Adrenal gland (tissue), 12 donors: ENCODE results near the gene NUP62. TPM values are rescaled to one million over a fixed set of nuclear protein-coding genes. Genes with fewer than 3 reads are reported as not detected.

ENCODE experiments used
- DNase-seq, 7 donors: peaks; one replicate each; pipeline ENCODE4 v3.0.0-alpha.2; 2019 to 2020
- H3K27ac ChIP-seq, 5 donors: fragments of 200-600 bp; sonication (generic) in 4 of 5; 1 replicate in 3 of 5; 2 replicates in 2 of 5; pipeline versions ENCODE4 v1.5.1 to v1.8.0; 2016 to 2020; ENCODE audit warnings: mild to moderate bottlenecking in 1 of 5
- H3K27me3 ChIP-seq: fragments of 200-600 bp; 2 replicates; pipeline ENCODE4 v1.8.0; 2021
- H3K36me3 ChIP-seq, 2 donors: fragments of 200-600 bp; replicated peaks in 1 of 2; 1 replicate in 1 of 2; 2 replicates in 1 of 2; pipeline versions ENCODE4 v1.5.1 to v1.8.0; 2018 to 2022
- H3K4me1 ChIP-seq, 2 donors: fragments of 200-600 bp; replicated peaks in 1 of 2; 1 replicate in 1 of 2; 2 replicates in 1 of 2; pipeline versions ENCODE4 v1.5.1 to v1.8.0; 2018 to 2021
- H3K4me3 ChIP-seq, 4 donors: fragments of 200-600 bp; sonication (generic) in 3 of 4; one replicate each; pipeline ENCODE4 v1.5.1; 2016 to 2018
- H3K9me3 ChIP-seq, 3 donors: fragments of 200-600 bp; sonication (generic) in 1 of 3; replicated peaks in 1 of 3; 1 replicate in 2 of 3; 2 replicates in 1 of 3; pipeline versions ENCODE4 v1.5.1 to v1.8.0; 2016 to 2021
- POLR2A ChIP-seq, 2 donors: fragments of 450-650 bp; IDR thresholded peaks; one replicate each; pipeline ENCODE4 v1.6.1; 2017; ENCODE audit warnings: antibody characterized with exemption in 2 of 2, mild to moderate bottlenecking in 2 of 2, moderate library complexity in 1 of 2
- WGBS, 4 donors: extraction: QIAGEN DNeasy Blood & Tissue Kit in 2 of 4; methylation state at CpG; one replicate each; pipeline versions ENCODE4 v1.1.5 to v1.1.7; 2013 to 2017; 5-methylcytosine and 5-hydroxymethylcytosine counted together
- intact Hi-C, 2 donors: fragments of 100-400 bp; cut with DNase I; formaldehyde crosslinking; loops; one replicate each; pipeline versions ENCODE4 v1.14.1 to v1.15.0; 2022 to 2023
- polyA plus RNA-seq, 3 donors: library from polyadenylated mRNA; stranded (reverse); fragments of 200-250 nt in 2 of 3; fragments of 350-450 nt in 1 of 3; fragmentation: Illumina TruSeq in 1 of 3; extraction: RNeasy Lipid Tissue Mini Kit (QIAGEN cat#74804) in 1 of 3; gene quantifications; one replicate each; pipeline ENCODE4 v1.2.3, GENCODE V29; 2013 to 2014
- total RNA-seq, 9 donors: library from RNA; depleted of rRNA in 4 of 9; stranded (reverse); fragments of >200 nt in 4 of 9; fragments of 120-200 nt in 1 of 9; fragmentation: NEBNext Ultra II Directional in 1 of 9; extraction: Animal tissue kit (Norgen Biotek cat#: 25700) in 1 of 9; gene quantifications; one replicate each; pipeline versions ENCODE4 v1.1.0 to v1.2.4, GENCODE V29; 2013 to 2023
- TF ChIP-seq, protein P1 (sequence below), 6 experiments: fragments of 450-650 bp in 4 of 6; fragments of 200-600 bp in 2 of 6; sonication (generic) in 1 of 6; IDR thresholded peaks; 1 replicate in 5 of 6; 2 replicates in 1 of 6; pipeline versions ENCODE4 v1.5.1 to v1.8.0; 2016 to 2021; ENCODE audit warnings: antibody characterized with exemption in 6 of 6, mild to moderate bottlenecking in 2 of 6, moderate library complexity in 1 of 6
- donor health status: healthy with polysubstance abuse.
- donor health status: Bipolar disorder and iron deficiency.
- donor health status: DM: yes; HTN: yes; CAD: no.
- donor health status: DM: no; HTN: no; CAD: no.
- donor health status: DM: no; HTN: no; CAD: no.
- donor health status: DM: yes; HTN: yes; CAD: no.

The NUP62 gene
- total and polyA plus RNA-seq, 12 donors: 26.4 to 71.8 (median 48.3) TPM

DNA sequence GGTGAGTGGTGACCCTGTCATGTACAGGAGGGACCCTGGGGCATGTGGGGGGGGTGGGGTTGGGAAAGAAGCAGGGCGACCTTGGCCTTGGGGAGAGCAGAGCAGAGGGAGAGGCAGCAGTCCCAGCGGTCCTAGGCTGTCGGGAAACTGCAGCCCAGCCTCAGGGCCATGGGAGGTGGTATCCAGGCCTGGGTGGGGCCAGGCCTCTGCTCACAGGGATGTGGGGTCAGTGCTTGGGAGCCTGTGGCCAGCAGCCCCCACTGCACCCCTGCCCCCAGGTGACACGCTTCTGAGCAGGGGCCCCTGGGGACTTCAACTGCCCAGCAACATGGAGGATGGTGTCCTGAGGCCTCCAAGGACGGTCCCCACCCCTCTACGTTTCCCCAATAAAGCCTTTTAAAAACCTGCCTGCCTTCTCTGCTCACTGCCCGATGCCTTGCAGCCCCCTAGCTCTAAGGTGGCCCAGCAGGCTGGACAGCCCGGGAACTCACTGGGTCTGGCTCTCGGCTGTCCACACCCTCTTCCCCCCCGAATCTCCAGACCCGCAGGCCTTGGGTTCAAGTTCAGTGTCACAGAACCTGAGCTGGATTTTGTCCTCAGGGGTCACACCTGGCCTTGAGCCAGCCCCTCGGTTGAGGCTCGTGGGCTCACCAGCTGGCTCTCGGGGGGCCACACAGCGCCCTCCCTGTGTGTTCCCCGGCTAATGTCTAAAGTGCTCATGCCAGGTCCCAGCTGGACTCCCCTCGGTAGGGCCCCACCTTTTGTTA is 68.8 kb downstream of the NUP62 start:
- Histone ChIP-seq H3K4me1 (peaks cover 37 to 78% of the 10 kb centered on the region in 2 donors), H3K27me3 (no peaks in the 10 kb centered on the region), H3K4me3 (peak overlapping the region in 1 of 4 donors; percentile 19), H3K9me3 (no peaks in the 10 kb centered on the region), H3K27ac (peak overlapping the region; percentile 69 to 94 (median 81)), H3K36me3 (peaks cover 0 to 79% of the 10 kb centered on the region in 2 donors)
- intact Hi-C loops: no loop called here
- no peak for TF ChIP-seq POLR2A (IDR thresholded peaks at IDR 0.05)
- TF ChIP-seq, protein P1, sequence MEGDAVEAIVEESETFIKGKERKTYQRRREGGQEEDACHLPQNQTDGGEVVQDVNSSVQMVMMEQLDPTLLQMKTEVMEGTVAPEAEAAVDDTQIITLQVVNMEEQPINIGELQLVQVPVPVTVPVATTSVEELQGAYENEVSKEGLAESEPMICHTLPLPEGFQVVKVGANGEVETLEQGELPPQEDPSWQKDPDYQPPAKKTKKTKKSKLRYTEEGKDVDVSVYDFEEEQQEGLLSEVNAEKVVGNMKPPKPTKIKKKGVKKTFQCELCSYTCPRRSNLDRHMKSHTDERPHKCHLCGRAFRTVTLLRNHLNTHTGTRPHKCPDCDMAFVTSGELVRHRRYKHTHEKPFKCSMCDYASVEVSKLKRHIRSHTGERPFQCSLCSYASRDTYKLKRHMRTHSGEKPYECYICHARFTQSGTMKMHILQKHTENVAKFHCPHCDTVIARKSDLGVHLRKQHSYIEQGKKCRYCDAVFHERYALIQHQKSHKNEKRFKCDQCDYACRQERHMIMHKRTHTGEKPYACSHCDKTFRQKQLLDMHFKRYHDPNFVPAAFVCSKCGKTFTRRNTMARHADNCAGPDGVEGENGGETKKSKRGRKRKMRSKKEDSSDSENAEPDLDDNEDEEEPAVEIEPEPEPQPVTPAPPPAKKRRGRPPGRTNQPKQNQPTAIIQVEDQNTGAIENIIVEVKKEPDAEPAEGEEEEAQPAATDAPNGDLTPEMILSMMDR (IDR thresholded peaks at IDR 0.05): no peak
- 39 to 49% (median 48%) methylated on average over 8 to 17 of the region's 17 CpGs for WGBS, 4 donors
- DNase-seq: peak in 5 of 7 donors; percentile 30 to 64 (median 46)

DNA sequence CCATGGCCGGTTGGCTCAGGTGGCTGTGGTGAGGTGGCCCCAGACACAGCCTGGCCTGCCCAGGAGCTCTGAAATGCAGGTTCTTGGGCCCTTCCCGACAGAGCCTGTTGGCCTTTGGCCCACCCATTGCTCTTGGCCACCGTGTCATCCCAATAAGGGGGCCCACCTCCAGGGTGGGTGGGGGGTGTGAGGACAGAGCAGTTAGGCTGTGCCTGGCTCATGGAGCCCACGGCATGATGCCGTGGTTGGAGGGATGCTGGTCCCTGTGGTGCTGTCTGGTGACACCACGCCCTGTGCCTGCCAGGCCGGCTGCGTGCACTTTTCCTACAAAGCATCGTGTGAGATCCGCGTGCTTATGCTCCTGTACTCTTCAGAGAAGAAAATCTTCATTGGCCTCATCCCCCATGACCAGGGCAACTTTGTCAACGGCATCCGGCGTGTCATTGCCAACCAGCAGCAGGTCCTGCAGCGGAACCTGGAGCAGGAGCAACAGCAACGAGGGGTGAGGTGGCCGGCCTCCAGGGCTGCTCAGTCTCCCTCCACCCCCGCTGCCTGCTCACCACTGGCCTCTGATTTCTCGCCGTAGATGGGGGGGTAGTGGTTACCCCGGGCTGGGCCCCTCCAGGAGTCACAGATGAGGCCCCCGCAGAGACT is 69.5 kb downstream of the NUP62 start:
- peak in 1 of 2 donors; percentile 25 for TF ChIP-seq POLR2A (IDR thresholded peaks at IDR 0.05)
- TF ChIP-seq, protein P1 (IDR thresholded peaks at IDR 0.05): no peak
- Histone ChIP-seq H3K9me3 (no peaks in the 10 kb centered on the region), H3K27ac (peak overlapping the region; percentile 69 to 94 (median 81)), H3K36me3 (peaks cover 0 to 84% of the 10 kb centered on the region in 2 donors), H3K4me3 (peak overlapping the region in 1 of 4 donors; percentile 19), H3K27me3 (no peaks in the 10 kb centered on the region), H3K4me1 (peaks cover 33 to 73% of the 10 kb centered on the region in 2 donors)
- 51 to 58% (median 57%) methylated on average over 13 to 22 of the region's 22 CpGs for WGBS, 4 donors
- peak; percentile 54 to 77 (median 69) for DNase-seq
- intact Hi-C loops: no loop called here

DNA sequence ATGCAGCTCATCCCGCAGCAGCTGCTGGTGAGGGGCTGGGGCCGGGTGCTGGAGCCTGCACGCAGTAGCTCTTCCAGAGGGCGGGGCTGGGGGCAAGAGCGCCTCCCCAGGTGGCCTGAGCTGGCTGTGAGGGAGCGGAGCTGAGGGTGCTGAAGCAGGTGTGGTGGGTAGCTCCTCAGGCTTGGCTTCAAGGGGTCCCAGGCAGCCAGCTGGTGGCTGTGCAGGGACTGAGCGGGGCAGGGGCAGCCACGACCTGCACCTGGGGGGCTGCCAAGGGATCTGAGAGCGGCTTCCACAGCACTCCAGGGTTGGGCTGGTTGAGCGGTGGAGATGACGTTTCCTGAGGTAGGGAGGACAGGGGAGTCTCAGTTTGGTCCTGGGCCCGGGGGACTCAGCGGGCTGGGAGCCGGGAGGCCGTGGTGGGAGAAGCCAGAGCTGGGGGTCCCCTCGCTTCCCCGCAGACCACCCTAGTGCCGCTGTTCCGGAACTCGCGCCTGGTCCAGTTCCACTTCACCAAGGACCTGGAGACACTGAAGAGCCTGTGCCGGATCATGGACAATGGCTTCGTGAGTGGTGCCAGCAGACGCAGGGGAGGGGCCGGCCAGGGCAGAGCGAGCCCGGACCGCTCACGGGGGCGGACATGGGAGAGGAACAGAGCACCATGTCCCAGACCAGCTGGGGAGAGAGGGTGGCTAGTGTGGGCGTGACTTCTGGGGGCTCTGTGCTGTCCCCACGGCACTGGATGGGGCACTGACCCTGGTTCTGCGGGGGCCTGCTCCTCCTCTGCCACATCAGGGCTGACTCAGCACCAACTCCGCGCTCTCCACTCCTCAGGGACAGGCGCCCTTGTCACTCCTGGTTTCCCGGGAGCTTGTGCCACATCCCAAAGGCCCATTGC is 71.0 kb downstream of the NUP62 start:
- TF ChIP-seq, protein P1 (IDR thresholded peaks at IDR 0.05): no peak
- peak; percentile 23 to 54 for TF ChIP-seq POLR2A (IDR thresholded peaks at IDR 0.05)
- intact Hi-C loops: no loop called here
- Histone ChIP-seq H3K4me3 (no peak overlapping the region), H3K9me3 (no peaks in the 10 kb centered on the region), H3K27ac (peak overlapping the region; percentile 69 to 94 (median 81)), H3K36me3 (peaks cover 0 to 79% of the 10 kb centered on the region in 2 donors), H3K27me3 (no peaks in the 10 kb centered on the region), H3K4me1 (peaks cover 30 to 73% of the 10 kb centered on the region in 2 donors)
- peak; percentile 86 to 96 (median 93) for DNase-seq
- WGBS, 4 donors: 48 to 58% (median 52%) methylated on average over 9 to 37 of the region's 37 CpGs

DNA sequence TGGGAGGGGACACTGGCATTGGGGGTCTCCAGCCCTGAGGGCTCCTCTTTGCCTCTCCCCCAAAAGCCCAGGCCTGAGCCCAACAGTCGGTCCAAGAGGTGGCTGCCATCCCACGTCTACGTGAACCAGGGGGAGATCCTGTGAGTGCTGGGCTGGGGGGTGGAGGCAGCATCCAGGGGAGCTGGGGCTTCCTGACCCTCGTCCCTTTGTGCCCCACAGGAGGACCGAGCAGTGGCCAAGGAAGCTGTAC is 71.5 kb downstream of the NUP62 start:
- H3K9me3 ChIP-seq: no peaks in the 10 kb centered on the region
- intact Hi-C loops: no loop called here
- peak overlapping the region; percentile 69 to 94 (median 81) for H3K27ac ChIP-seq
- H3K4me3 ChIP-seq: no peak overlapping the region
- TF ChIP-seq, protein P1 (IDR thresholded peaks at IDR 0.05): no peak
- no peak for TF ChIP-seq POLR2A (IDR thresholded peaks at IDR 0.05)
- H3K27me3 ChIP-seq: no peaks in the 10 kb centered on the region
- H3K4me1 ChIP-seq: peaks cover 33 to 79% of the 10 kb centered on the region in 2 donors
- peaks cover 0 to 73% of the 10 kb centered on the region in 2 donors for H3K36me3 ChIP-seq
- peak in 1 of 7 donors; percentile 48 for DNase-seq
- WGBS, 4 donors: 73 to 100% (median 73%) methylated on average over 1 to 5 of the region's 5 CpGs; no CpG with 5 or more reads in 1 of the 4 donors
